OCI-LY1 (cell line): ENCODE data around the gene VWC2.

Experiments used
- H2AFZ ChIP-seq: fragments of 200-600 bp; sonication (generic), shearing (Covaris generic); 2 replicates; pipeline ENCODE4 v1.6.0; 2014; ENCODE audit warnings: antibody characterized with exemption, mild to moderate bottlenecking, low read length
- H3F3A ChIP-seq: fragments of 200-600 bp; sonication (generic), shearing (Covaris generic); 2 replicates; pipeline ENCODE4 v1.6.0; 2014; ENCODE audit warnings: mild to moderate bottlenecking, antibody characterized with exemption, low read length, moderate library complexity; ENCODE audit not compliant: insufficient read depth
- H3K27ac ChIP-seq: fragments of 200-600 bp; sonication (generic); 2 replicates; pipeline ENCODE4 v1.5.1; 2014; ENCODE audit warnings: low read length, mixed run types, mild to moderate bottlenecking, low read depth; ENCODE audit not compliant: poor library complexity, severe bottlenecking
- H3K27me3 ChIP-seq: fragments of 200-600 bp; sonication (generic); 2 replicates; pipeline ENCODE4 v1.6.0; 2014; ENCODE audit warnings: antibody characterized with exemption, mild to moderate bottlenecking, low read length, moderate library complexity; ENCODE audit not compliant: insufficient read depth
- H3K36me3 ChIP-seq: fragments of 200-600 bp; sonication (generic); 2 replicates; pipeline ENCODE4 v1.6.1; 2014; ENCODE audit warnings: mild to moderate bottlenecking, antibody characterized with exemption, low read length, moderate library complexity, mixed read lengths; ENCODE audit not compliant: insufficient read depth
- H3K4me1 ChIP-seq: fragments of 200-600 bp; sonication (generic); 2 replicates; pipeline ENCODE4 v1.5.1; 2014; ENCODE audit warnings: mild to moderate bottlenecking, low read length, moderate library complexity; ENCODE audit not compliant: insufficient read depth, severe bottlenecking
- H3K4me2 ChIP-seq: fragments of 200-600 bp; sonication (generic), shearing (Covaris generic); 2 replicates; pipeline ENCODE4 v1.6.1; 2014; ENCODE audit warnings: low read length
- H3K4me3 ChIP-seq: fragments of 200-600 bp; sonication (generic); 2 replicates; pipeline ENCODE4 v1.5.1; 2014; ENCODE audit warnings: low read length, low read depth, mild to moderate bottlenecking, mixed read lengths; ENCODE audit not compliant: poor library complexity, severe bottlenecking
- H3K79me2 ChIP-seq: fragments of 200-600 bp; shearing (Covaris generic); 2 replicates; pipeline ENCODE4 v1.6.1; 2016; ENCODE audit warnings: mixed run types, low read length, mixed read lengths; ENCODE audit not compliant: insufficient read depth
- H3K9ac ChIP-seq: fragments of 200-600 bp; sonication (generic), shearing (Covaris generic); 2 replicates; pipeline ENCODE4 v1.6.1; 2014; ENCODE audit warnings: mild to moderate bottlenecking, low read length, mixed read lengths
- H3K9me2 ChIP-seq: fragments of 200-600 bp; sonication (generic), shearing (Covaris generic); 2 replicates; pipeline ENCODE4 v1.6.1; 2014; ENCODE audit warnings: low read depth, mild to moderate bottlenecking, low read length, mixed read lengths
- H3K9me3 ChIP-seq: fragments of 200-600 bp; shearing (Covaris generic); 2 replicates; pipeline ENCODE4 v1.6.1; 2014; ENCODE audit warnings: low read length, mixed read lengths
- H4K20me1 ChIP-seq: fragments of 200-600 bp; sonication (generic), shearing (Covaris generic); 2 replicates; pipeline ENCODE4 v1.6.0; 2016; ENCODE audit warnings: mild to moderate bottlenecking, low read length; ENCODE audit not compliant: insufficient read depth
- CTCF ChIP-seq: fragments of 200-600 bp; sonication (generic), shearing (Covaris generic); IDR thresholded peaks from 2 replicates; pipeline ENCODE4 v1.5.1; 2017; ENCODE audit warnings: mild to moderate bottlenecking, antibody characterized with exemption, low read length, moderate library complexity, mixed read lengths
- EZH2 ChIP-seq: fragments of 200-600 bp; sonication (generic), shearing (Covaris generic); IDR thresholded peaks from 2 replicates; pipeline ENCODE4 v1.8.0; 2017; ENCODE audit warnings: borderline replicate concordance, mixed run types, mild to moderate bottlenecking, antibody characterized with exemption, low read length, moderate library complexity, mixed read lengths

VWC2 gene

GRCh38 chr7:49797987-49798660, 24.7 kb downstream of the VWC2 start:
- Histone ChIP-seq H3K4me1 (no peaks in the 10 kb centered on the region), H3K4me2 (no peak overlapping the region), H3K9me2 (no peaks in the 10 kb centered on the region), H3K9me3 (no peaks in the 10 kb centered on the region), H3K36me3 (no peaks in the 10 kb centered on the region), H3F3A (no peaks in the 10 kb centered on the region), H2AFZ (no peak overlapping the region), H3K9ac (no peak overlapping the region), H3K27ac (no peak overlapping the region), H4K20me1 (no peaks in the 10 kb centered on the region), H3K4me3 (no peak overlapping the region), H3K79me2 (no peaks in the 10 kb centered on the region), H3K27me3 (no peaks in the 10 kb centered on the region)
- TF ChIP-seq EZH2: no peak

- H3K4me1 ChIP-seq: no peaks in the 10 kb centered on the region
- no peaks in the 10 kb centered on the region for H3K79me2 ChIP-seq
- H2AFZ ChIP-seq: no peak overlapping the region
- TF ChIP-seq EZH2: no peak
- TF ChIP-seq CTCF: no peak
- no peaks in the 10 kb centered on the region for H3K27me3 ChIP-seq
- H3K9ac ChIP-seq: no peak overlapping the region
- H3K9me2 ChIP-seq: no peaks in the 10 kb centered on the region
- no peaks in the 10 kb centered on the region for H3F3A ChIP-seq
- no peak overlapping the region for H3K27ac ChIP-seq
- no peak overlapping the region for H3K4me2 ChIP-seq
- H3K4me3 ChIP-seq: no peak overlapping the region
- no peaks in the 10 kb centered on the region for H3K9me3 ChIP-seq
- H4K20me1 ChIP-seq: no peaks in the 10 kb centered on the region
- no peaks in the 10 kb centered on the region for H3K36me3 ChIP-seq
Observed at GRCh38 chr7:49800031-49800430, 26.6 kb downstream of the VWC2 start.

GRCh38 chr7:49802600-49802999, 29.2 kb downstream of the VWC2 start:
- Histone ChIP-seq H4K20me1 (no peaks in the 10 kb centered on the region), H3K4me2 (no peak overlapping the region), H3K9ac (no peak overlapping the region), H3K27me3 (no peaks in the 10 kb centered on the region), H3K9me2 (no peaks in the 10 kb centered on the region), H3K36me3 (no peaks in the 10 kb centered on the region), H3K27ac (no peak overlapping the region), H3K79me2 (no peaks in the 10 kb centered on the region), H3K4me3 (no peak overlapping the region), H3K9me3 (no peaks in the 10 kb centered on the region), H3K4me1 (no peaks in the 10 kb centered on the region), H3F3A (no peaks in the 10 kb centered on the region), H2AFZ (no peak overlapping the region)
- no peak for TF ChIP-seq EZH2
- TF ChIP-seq CTCF: no peak

GRCh38 chr7:49803812-49804211, 30.4 kb downstream of the VWC2 start:
- Histone ChIP-seq H3K4me1 (no peaks in the 10 kb centered on the region), H4K20me1 (no peaks in the 10 kb centered on the region), H3K36me3 (no peaks in the 10 kb centered on the region), H3F3A (no peaks in the 10 kb centered on the region), H3K4me2 (no peak overlapping the region), H2AFZ (no peak overlapping the region), H3K27me3 (no peaks in the 10 kb centered on the region), H3K79me2 (no peaks in the 10 kb centered on the region), H3K27ac (no peak overlapping the region), H3K9me3 (no peaks in the 10 kb centered on the region), H3K9ac (no peak overlapping the region), H3K4me3 (no peak overlapping the region), H3K9me2 (no peaks in the 10 kb centered on the region)
- TF ChIP-seq EZH2: no peak
